CD4-positive, alpha-beta memory T cell (primary cell): ENCODE measurements around the gene GDPGP1. TPM values are rescaled to one million over a fixed set of nuclear protein-coding genes. Genes with fewer than 3 reads are reported as not detected.
"Not testable (repeated sequence)": the region's sequence is repeated elsewhere in the genome, so short reads cannot be mapped to it uniquely, and the experiment has no call there.

Source experiments
- CTCF ChIA-PET: fragments of 350-600 bp; sonication (Branson Sonifier 250); formaldehyde crosslinking; loops from one replicate; lab custom pipeline; 2021; ENCODE audit warnings: inconsistent platforms; ENCODE audit not compliant: partially characterized antibody; lab: Charles Lee
- POLR2A ChIA-PET: fragments of 350-600 bp; sonication (Branson Sonifier 250); formaldehyde crosslinking; loops from one replicate; lab custom pipeline; 2021; ENCODE audit not compliant: partially characterized antibody; lab: Charles Lee
- DNase-seq, 5 donors: peaks; one replicate each; pipeline versions ENCODE4 v3.0.0 to v3.0.0-alpha.2; 2020 to 2022; ENCODE audit warnings: mixed read lengths in 1 of 5
- H3K27ac ChIP-seq: one replicate; pipeline ENCODE4 v1.7.0; 2013; ENCODE audit warnings: low read depth, low read length
- H3K27me3 ChIP-seq: 2 replicates; pipeline ENCODE4 v1.7.0; 2013; ENCODE audit warnings: mild to moderate bottlenecking, low read length, moderate library complexity; ENCODE audit not compliant: insufficient read depth
- H3K36me3 ChIP-seq: 2 replicates; pipeline ENCODE4 v1.7.0; 2013; ENCODE audit warnings: mild to moderate bottlenecking, low read length, moderate library complexity; ENCODE audit not compliant: insufficient read depth
- H3K4me1 ChIP-seq: 2 replicates; pipeline ENCODE4 v1.7.0; 2013; ENCODE audit warnings: mild to moderate bottlenecking, low read length, moderate library complexity; ENCODE audit not compliant: insufficient read depth
- H3K4me3 ChIP-seq, 2 donors: one replicate each; pipeline ENCODE4 v1.7.0; 2013; ENCODE audit warnings: low read length in 2 of 2, mild to moderate bottlenecking in 1 of 2
- H3K9me3 ChIP-seq, 2 donors: one replicate each; pipeline ENCODE4 v1.7.0; 2013; ENCODE audit warnings: low read length in 2 of 2, control low read depth in 1 of 2; ENCODE audit not compliant: control insufficient read depth in 1 of 2
- H3K27ac Mint-ChIP-seq, 7 donors: one replicate each; pipeline ENCODE4 v1.8.0; 2020 to 2021; ENCODE audit warnings: mixed read lengths in 7 of 7, mild to moderate bottlenecking in 6 of 7, inconsistent platforms in 3 of 7, moderate library complexity in 3 of 7
- H3K27me3 Mint-ChIP-seq, 2 donors: one replicate each; pipeline ENCODE4 v1.8.0; 2020 to 2021; ENCODE audit warnings: mixed read lengths in 2 of 2
- H3K36me3 Mint-ChIP-seq, 2 donors: one replicate each; pipeline ENCODE4 v1.8.0; 2020 to 2021; ENCODE audit warnings: mixed read lengths in 2 of 2, inconsistent platforms in 1 of 2, mild to moderate bottlenecking in 1 of 2
- H3K4me1 Mint-ChIP-seq, 4 donors: one replicate each; pipeline ENCODE4 v1.8.0; 2020 to 2021; ENCODE audit warnings: mixed read lengths in 4 of 4, mild to moderate bottlenecking in 1 of 4
- H3K4me3 Mint-ChIP-seq, 8 donors: one replicate each; pipeline ENCODE4 v1.8.0; 2020 to 2021; ENCODE audit warnings: mixed read lengths in 8 of 8, mild to moderate bottlenecking in 7 of 8, moderate library complexity in 6 of 8, inconsistent platforms in 3 of 8
- H3K9me3 Mint-ChIP-seq, 8 donors: one replicate each; pipeline ENCODE4 v1.8.0; 2020 to 2021; ENCODE audit warnings: mixed read lengths in 8 of 8, mild to moderate bottlenecking in 5 of 8, inconsistent platforms in 3 of 8, moderate library complexity in 1 of 8
- intact Hi-C: fragments of 100-400 bp; cut with micrococcal nuclease; formaldehyde crosslinking; loops from one replicate; pipeline ENCODE4 v1.15.1; 2023
- polyA plus RNA-seq, 2 donors: library from polyadenylated mRNA; unstranded; fragments of 300-500 nt; fragmentation: Illumina TruSeq; gene quantifications; one replicate each; pipeline ENCODE4 v1.2.3, GENCODE V29; 2021
- total RNA-seq, 2 experiments: library from RNA; stranded (reverse); gene quantifications; one replicate each; pipeline ENCODE4 v1.2.3, GENCODE V29; 2021

GDPGP1 gene
- 10 to 100 TPM; 10.1 to 15.0 TPM for total RNA-seq
- polyA plus RNA-seq = 1 to 10 TPM in 1 of 2 donors, under 1 TPM in 1; 0.58 to 2.0 TPM

GRCh38 chr15:90234096-90234988 is at the start of gene GDPGP1:
Gene GDPGP1, plus strand, starts transcription at chr15:90234209. Its CDS starts 6,700 bp downstream, at chr15:90240909.
- intact Hi-C loops = loop anchor here (1.0 to 5.0 kb wide), 6 partner anchors 15 to 696 kb away; partner anchors contain the start of genes AP3S2, IDH2, IQGAP1 and NGRN
- Mint-ChIP-seq H3K36me3 (peaks cover 33 to 51% of the 10 kb centered on the region in 2 donors), H3K27ac (peak within 1 kb of the TSS; percentile 95 to 100 (median 100)), H3K27me3 (no peaks in the 10 kb centered on the region), H3K4me1 (peaks cover 37 to 53% (median 45%) of the 10 kb centered on the region in 4 donors), H3K4me3 (peak within 1 kb of the TSS; percentile 89 to 96 (median 94)), H3K9me3 (peaks cover 0 to 2% (median 0%) of the 10 kb centered on the region in 8 donors)
- Histone ChIP-seq H3K27ac (peak within 1 kb of the TSS; percentile 96), H3K36me3 (peaks cover 22% of the 10 kb centered on the region), H3K4me1 (peaks cover 48% of the 10 kb centered on the region), H3K27me3 (no peaks in the 10 kb centered on the region), H3K4me3 (peak within 1 kb of the TSS; percentile 81 to 100), H3K9me3 (no peaks in the 10 kb centered on the region)
- ChIA-PET POLR2A (interaction anchor here (0.5 to 7.4 kb wide), 30 partner anchors 9 to 1146 kb away, joined by 3 to 150 read pairs (median 4); partner anchors contain the start of genes ABHD2, BLM, HDDC3 and IDH2), CTCF (interaction anchor here (0.9 to 4.6 kb wide), 11 partner anchors 13 to 699 kb away, joined by 3 to 22 read pairs (median 4); partner anchors contain the start of genes NGRN and SEMA4B)
- no peak for DNase-seq

GRCh38 chr15:90184786-90185704 is 49.0 kb upstream of the GDPGP1 start:
- H3K9me3 Mint-ChIP-seq = no peaks in the 10 kb centered on the region
- H3K27me3 ChIP-seq = no peaks in the 10 kb centered on the region
- POLR2A ChIA-PET = interaction anchor here (1.0 to 4.3 kb wide), 3 partner anchors 16 to 86 kb away, joined by 4 to 27 read pairs (median 4); partner anchors contain the start of genes NGRN and SEMA4B
- intact Hi-C loops = loop anchor here (2.0 kb wide), 2 partner anchors 16 to 46 kb away; partner anchors contain the start of gene SEMA4B
- peaks cover 17% of the 10 kb centered on the region for H3K4me1 ChIP-seq
- peak overlapping the region; percentile 81 to 92 (median 88) for H3K4me3 Mint-ChIP-seq
- CTCF ChIA-PET = interaction anchor here (1.0 kb wide), 1 partner anchor 36 kb away, joined by 3 read pairs; no protein-coding TSS in a partner anchor
- H3K4me1 Mint-ChIP-seq = peaks cover 10 to 18% (median 14%) of the 10 kb centered on the region in 4 donors
- H3K27me3 Mint-ChIP-seq = no peaks in the 10 kb centered on the region
- H3K9me3 ChIP-seq = no peaks in the 10 kb centered on the region
- no peaks in the 10 kb centered on the region for H3K36me3 Mint-ChIP-seq
- H3K36me3 ChIP-seq = no peaks in the 10 kb centered on the region
- peak overlapping the region; percentile 4 to 86 (median 81) for H3K27ac Mint-ChIP-seq
- peak overlapping the region; percentile 6 to 63 for H3K4me3 ChIP-seq
- H3K27ac ChIP-seq = peak overlapping the region; percentile 51
- peak; percentile 56 to 71 (median 65) for DNase-seq

GRCh38 chr15:90187257-90187868 is 46.6 kb upstream of the GDPGP1 start:
- intact Hi-C loops = no loop called here
- H3K4me3 ChIP-seq = no peak overlapping the region
- no peaks in the 10 kb centered on the region for H3K36me3 ChIP-seq
- H3K27ac Mint-ChIP-seq = peak overlapping the region in 2 of 7 donors; percentile 25 to 61
- ChIA-PET CTCF (interaction anchor here (1.6 kb wide), 1 partner anchor 16 kb away, joined by 3 read pairs; no protein-coding TSS in a partner anchor), POLR2A (interaction anchor here (1.0 to 4.3 kb wide), 2 partner anchors 14 to 43 kb away, joined by 3 to 27 read pairs; partner anchors contain the start of gene SEMA4B)
- no peak for DNase-seq
- H3K4me1 Mint-ChIP-seq = peaks cover 17 to 34% (median 25%) of the 10 kb centered on the region in 4 donors
- H3K4me3 Mint-ChIP-seq = peak overlapping the region in 3 of 8 donors; percentile 12 to 39 (median 18)
- no peaks in the 10 kb centered on the region for H3K9me3 ChIP-seq
- no peaks in the 10 kb centered on the region for H3K36me3 Mint-ChIP-seq
- H3K27ac ChIP-seq = no peak overlapping the region
- no peaks in the 10 kb centered on the region for H3K9me3 Mint-ChIP-seq
- peaks cover 29% of the 10 kb centered on the region for H3K4me1 ChIP-seq
- no peaks in the 10 kb centered on the region for H3K27me3 ChIP-seq
- no peaks in the 10 kb centered on the region for H3K27me3 Mint-ChIP-seq

GRCh38 chr15:90188065-90188464 is 45.9 kb upstream of the GDPGP1 start:
- H3K27ac ChIP-seq = not testable (repeated sequence)
- POLR2A ChIA-PET = interaction anchor here (4.9 kb wide), 1 partner anchor 13 kb away, joined by 45 read pairs; the partner anchor contains the start of gene SEMA4B

GRCh38 chr15:90188914-90189748 is 44.9 kb upstream of the GDPGP1 start:
- no peak overlapping the region for H3K27ac ChIP-seq
- intact Hi-C loops = no loop called here
- no peak overlapping the region for H3K4me3 Mint-ChIP-seq
- no peak overlapping the region for H3K4me3 ChIP-seq
- H3K4me1 ChIP-seq = peaks cover 26% of the 10 kb centered on the region
- peak overlapping the region in 1 of 7 donors; percentile 54 for H3K27ac Mint-ChIP-seq
- H3K27me3 Mint-ChIP-seq = no peaks in the 10 kb centered on the region
- POLR2A ChIA-PET = interaction anchor here (4.9 kb wide), 1 partner anchor 12 kb away, joined by 45 read pairs; the partner anchor contains the start of gene SEMA4B
- peaks cover 17 to 37% (median 24%) of the 10 kb centered on the region in 4 donors for H3K4me1 Mint-ChIP-seq
- CTCF ChIA-PET = interaction anchor here (1.3 to 1.7 kb wide), 2 partner anchors 12 to 20 kb away, joined by 3 read pairs; partner anchors contain the start of gene SEMA4B
- no peaks in the 10 kb centered on the region for H3K36me3 Mint-ChIP-seq
- no peaks in the 10 kb centered on the region for H3K27me3 ChIP-seq
- no peaks in the 10 kb centered on the region for H3K36me3 ChIP-seq
- DNase-seq = no peak
- H3K9me3 ChIP-seq = no peaks in the 10 kb centered on the region
- no peaks in the 10 kb centered on the region for H3K9me3 Mint-ChIP-seq

More at GRCh38 chr15:90188065-90188464, 45.9 kb upstream of the GDPGP1 start:
- H3K36me3 ChIP-seq, H3K4me3 Mint-ChIP-seq, H3K27ac Mint-ChIP-seq, H3K27me3 ChIP-seq, H3K9me3 Mint-ChIP-seq, H3K36me3 Mint-ChIP-seq, intact Hi-C loops, H3K9me3 ChIP-seq, H3K4me3 ChIP-seq, H3K27me3 Mint-ChIP-seq, DNase-seq: not testable (repeated sequence)
- H3K4me1 Mint-ChIP-seq = peaks cover 20 to 41% (median 26%) of the 10 kb centered on the region in 4 donors
- H3K4me1 ChIP-seq = peaks cover 30% of the 10 kb centered on the region
- CTCF ChIA-PET = interaction anchor here (1.7 kb wide), 1 partner anchor 13 kb away, joined by 3 read pairs; the partner anchor contains the start of gene SEMA4B
